Measurements from ENCODE around the gene EFCAB6.

DNA sequence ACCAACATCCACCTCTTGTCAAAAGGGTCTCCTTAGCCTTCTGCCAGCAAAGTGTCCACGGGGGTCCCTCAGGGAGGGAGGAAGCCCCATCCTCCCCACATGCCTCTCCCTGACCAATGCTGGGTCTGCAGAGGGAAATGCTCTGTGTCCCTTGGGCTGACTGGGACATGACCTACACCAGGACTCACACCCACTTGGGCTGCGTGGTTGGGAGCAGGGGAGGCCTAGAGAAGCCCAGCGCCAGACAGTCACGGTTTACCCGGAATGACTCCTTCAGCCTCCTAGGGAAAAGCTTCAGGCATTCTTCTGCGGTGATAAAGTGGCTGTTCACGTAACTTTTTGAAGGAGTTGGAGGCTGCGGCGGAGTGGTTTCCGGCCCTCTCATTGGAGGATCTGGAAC lies 180.3 kb downstream of the EFCAB6 start:
- TF ChIP-seq CTCF (IDR thresholded peaks at IDR 0.05) (no peak), POLR2AphosphoS5 (IDR thresholded peaks at IDR 0.05) (no peak), POLR2A (IDR thresholded peaks at IDR 0.05) (no peak)
